Upper lobe of left lung (tissue), 6 donors: ENCODE data around the gene CDH15. TPM values are rescaled to one million over a fixed set of nuclear protein-coding genes. Genes with fewer than 3 reads are reported as not detected.

ENCODE experiments used
- ATAC-seq, 2 donors: fragments of 200-7000 bp; cut with Tn5 transposase; one replicate each; pipeline ENCODE4 v1.9.1; 2022; ENCODE audit warnings: mild to moderate bottlenecking in 2 of 2, moderate library complexity in 2 of 2; ENCODE audit not compliant: low FRiP score in 2 of 2
- DNase-seq, 2 donors: peaks; one replicate each; pipeline ENCODE4 v3.0.0-alpha.2; 2019 to 2020
- H3K27ac ChIP-seq, 4 donors: fragments of 200-600 bp; sonication (generic); one replicate each; pipeline ENCODE4 v1.5.1; 2016 to 2019
- H3K27me3 ChIP-seq, 4 donors: fragments of 200-600 bp; sonication (generic); one replicate each; pipeline ENCODE4 v1.5.1; 2017 to 2019
- H3K36me3 ChIP-seq, 4 donors: fragments of 200-600 bp; sonication (generic); one replicate each; pipeline ENCODE4 v1.5.1; 2016 to 2019
- H3K4me1 ChIP-seq, 4 donors: fragments of 200-600 bp; sonication (generic); one replicate each; pipeline ENCODE4 v1.5.1; 2018 to 2019
- H3K4me3 ChIP-seq, 4 donors: fragments of 200-600 bp; sonication (generic); one replicate each; pipeline ENCODE4 v1.5.1; 2017 to 2019; ENCODE audit warnings: mild to moderate bottlenecking in 2 of 4, moderate library complexity in 1 of 4
- H3K9me3 ChIP-seq, 4 donors: fragments of 200-600 bp; sonication (generic); one replicate each; pipeline ENCODE4 v1.5.1; 2018 to 2019
- CTCF ChIP-seq, 6 experiments: fragments of 450-650 bp in 4 of 6; fragments of 200-600 bp in 2 of 6; sonication (generic) in 2 of 6; IDR thresholded peaks; one replicate each; pipeline ENCODE4 v1.5.1; 2016 to 2019; ENCODE audit warnings: antibody characterized with exemption in 6 of 6
- EP300 ChIP-seq, 4 donors: sonication (generic); formaldehyde crosslinking; IDR thresholded peaks; one replicate each; pipeline ENCODE4 v1.5.1; 2017; ENCODE audit warnings: antibody characterized with exemption in 4 of 4, control low read depth in 2 of 4
- POLR2A ChIP-seq, 4 donors: fragments of 450-650 bp; IDR thresholded peaks; one replicate each; pipeline ENCODE4 v1.5.1; 2016 to 2017; ENCODE audit warnings: antibody characterized with exemption in 4 of 4, mild to moderate bottlenecking in 2 of 4
- POLR2AphosphoS5 ChIP-seq, 2 donors: sonication (generic); formaldehyde crosslinking; IDR thresholded peaks; one replicate each; pipeline ENCODE4 v1.5.1; 2017; ENCODE audit warnings: antibody characterized with exemption in 2 of 2
- WGBS, 2 donors: methylation state at CpG; one replicate each; pipeline ENCODE4 v1.1.5; 2017 to 2018; 5-methylcytosine and 5-hydroxymethylcytosine counted together
- total RNA-seq, 6 donors: library from RNA; depleted of rRNA in 4 of 6; stranded (reverse); fragments of >200 nt in 4 of 6; gene quantifications; one replicate each; pipeline versions ENCODE4 v1.1.0 to v1.2.1, GENCODE V29; 2016 to 2021
- donor health status: DM: no; HTN: no; CAD: no; lungs with moderate emphysema.
- donor health status: DM: no; HTN: yes; CAD: no; lungs with severe emphysema.

CDH15 gene
- total RNA-seq, 6 donors from 2014 or later = 0.39 to 4.2 (median 1.2) TPM

- H3K27ac ChIP-seq = no peak overlapping the region
- no peak overlapping the region for H3K4me3 ChIP-seq
- TF ChIP-seq EP300 (IDR thresholded peaks at IDR 0.05) (no peak), CTCF (IDR thresholded peaks at IDR 0.05) (no peak), POLR2AphosphoS5 (IDR thresholded peaks at IDR 0.05) (no peak), POLR2A (IDR thresholded peaks at IDR 0.05) (no peak)
- WGBS, 2 donors = 59 to 78% methylated on average over 7 to 10 of the region's 12 CpGs
- no peaks in the 10 kb centered on the region for H3K9me3 ChIP-seq
- peak in 1 of 2 donors; percentile 54 for DNase-seq
- ATAC-seq = no peak
- H3K4me1 ChIP-seq = no peaks in the 10 kb centered on the region
- H3K36me3 ChIP-seq = no peaks in the 10 kb centered on the region
- H3K27me3 ChIP-seq = no peaks in the 10 kb centered on the region
Observed at GRCh38 chr16:89177501-89177900, 6.0 kb downstream of the CDH15 start.

GRCh38 chr16:89178453-89179147, 7.1 kb downstream of the CDH15 start:
- 73 to 88% methylated on average over 3 to 24 of the region's 24 CpGs for WGBS, 2 donors
- Histone ChIP-seq H3K36me3 (no peaks in the 10 kb centered on the region), H3K27ac (no peak overlapping the region), H3K4me3 (no peak overlapping the region), H3K4me1 (no peaks in the 10 kb centered on the region), H3K9me3 (no peaks in the 10 kb centered on the region), H3K27me3 (no peaks in the 10 kb centered on the region)
- peak in 1 of 2 donors; percentile 70 for DNase-seq
- ATAC-seq = no peak
- TF ChIP-seq CTCF (IDR thresholded peaks at IDR 0.05) (no peak), POLR2A (IDR thresholded peaks at IDR 0.05) (no peak), EP300 (IDR thresholded peaks at IDR 0.05) (no peak), POLR2AphosphoS5 (IDR thresholded peaks at IDR 0.05) (no peak)

GRCh38 chr16:89179148-89179484, 7.6 kb downstream of the CDH15 start:
- no peak overlapping the region for H3K4me3 ChIP-seq
- TF ChIP-seq POLR2AphosphoS5 (IDR thresholded peaks at IDR 0.05) = no peak
- no peak for TF ChIP-seq POLR2A (IDR thresholded peaks at IDR 0.05)
- no peak for TF ChIP-seq EP300 (IDR thresholded peaks at IDR 0.05)
- TF ChIP-seq CTCF (IDR thresholded peaks at IDR 0.05) = no peak
- no peaks in the 10 kb centered on the region for H3K27me3 ChIP-seq
- no peak overlapping the region for H3K27ac ChIP-seq
- no peaks in the 10 kb centered on the region for H3K36me3 ChIP-seq
- no peaks in the 10 kb centered on the region for H3K9me3 ChIP-seq
- 84 to 95% methylated on average over 4 to 18 of the region's 19 CpGs for WGBS, 2 donors
- ATAC-seq (no peak), DNase-seq (peak in 1 of 2 donors; percentile 82)
- no peaks in the 10 kb centered on the region for H3K4me1 ChIP-seq

- Histone ChIP-seq H3K4me3 (no peak overlapping the region), H3K4me1 (no peaks in the 10 kb centered on the region), H3K9me3 (no peaks in the 10 kb centered on the region), H3K27ac (no peak overlapping the region), H3K36me3 (no peaks in the 10 kb centered on the region), H3K27me3 (no peaks in the 10 kb centered on the region)
- peak in 1 of 2 donors; percentile 65 for DNase-seq
- TF ChIP-seq CTCF (IDR thresholded peaks at IDR 0.05) = no peak
- TF ChIP-seq POLR2A (IDR thresholded peaks at IDR 0.05) = no peak
- no peak for TF ChIP-seq EP300 (IDR thresholded peaks at IDR 0.05)
- no peak for TF ChIP-seq POLR2AphosphoS5 (IDR thresholded peaks at IDR 0.05)
- WGBS, 2 donors = 84 to 100% methylated on average over 3 to 23 of the region's 25 CpGs
- no peak for ATAC-seq
Observed at GRCh38 chr16:89179656-89180315, 8.2 kb downstream of the CDH15 start.
